Panc1 (cell line): ENCODE data around the gene P2RY2. TPM values are rescaled to one million over a fixed set of nuclear protein-coding genes. Genes with fewer than 3 reads are reported as not detected.
"Not testable (repeated sequence)": the region's sequence is repeated elsewhere in the genome, so short reads cannot be mapped to it uniquely, and the experiment has no call there.

Experiments
- ATAC-seq: fragments of 200-7000 bp; cut with Tn5 transposase; 2 replicates; pipeline ENCODE4 v1.9.1; 2020; ENCODE audit warnings: mild to moderate bottlenecking, moderate library complexity
- BruUV-seq: library from RNA; stranded (reverse); fragments of 400-500 nt; replicated peaks from 2 replicates; lab custom pipeline; 2021; lab: Mats Ljungman, UMichigan
- CTCF ChIA-PET: fragments of 300-600 bp; sonication (Branson Sonifier 250); formaldehyde crosslinking; loops from one replicate; lab custom pipeline; 2022; ENCODE audit warnings: antibody characterized with exemption; lab: Charles Lee
- POLR2A ChIA-PET: fragments of 300-600 bp; sonication (Branson Sonifier 250); formaldehyde crosslinking; loops from one replicate; lab custom pipeline; 2022; ENCODE audit warnings: antibody characterized with exemption; lab: Charles Lee
- DNase-seq: peaks from one replicate; pipeline ENCODE4 v3.0.0-alpha.2; 2010; ENCODE audit warnings: low read depth, low spot score
- H3K27ac ChIP-seq: 2 replicates; pipeline ENCODE4 v1.5.1; 2011; ENCODE audit warnings: mild to moderate bottlenecking, low read length, inconsistent platforms
- H3K27me3 ChIP-seq: fragments of 200-500 bp; sonication (Bioruptor generic); 2 replicates; pipeline ENCODE4 v1.6.0; 2014; ENCODE audit warnings: low read length, inconsistent platforms; ENCODE audit not compliant: control insufficient read depth, insufficient read depth
- H3K36me3 ChIP-seq: fragments of 200-500 bp; sonication (Bioruptor generic); 2 replicates; pipeline ENCODE4 v1.5.1; 2014; ENCODE audit warnings: inconsistent platforms, mild to moderate bottlenecking, low read length, moderate library complexity; ENCODE audit not compliant: control insufficient read depth, insufficient read depth
- H3K4me1 ChIP-seq: 2 replicates; pipeline ENCODE4 v1.5.1; 2011; ENCODE audit warnings: inconsistent platforms, mild to moderate bottlenecking, low read length, moderate library complexity; ENCODE audit not compliant: control insufficient read depth, insufficient read depth
- H3K4me3 ChIP-seq, 2 experiments: 2 replicates each; pipeline ENCODE4 v1.5.1; 2011 to 2012; ENCODE audit warnings: low read depth in 2 of 2, low read length in 2 of 2, mild to moderate bottlenecking in 2 of 2, inconsistent platforms in 1 of 2, moderate library complexity in 1 of 2
- H3K9me3 ChIP-seq: fragments of 200-500 bp; sonication (Bioruptor generic); 2 replicates; pipeline ENCODE4 v1.5.1; 2014; ENCODE audit warnings: low read depth, mild to moderate bottlenecking, inconsistent platforms, low read length, moderate library complexity; ENCODE audit not compliant: control insufficient read depth, insufficient read depth
- POLR2AphosphoS5 ChIP-seq: IDR thresholded peaks from 2 replicates; pipeline ENCODE4 v1.6.1; 2012; ENCODE audit warnings: mild to moderate bottlenecking, low read depth, low read length, moderate library complexity
- REST ChIP-seq, 2 experiments: IDR thresholded peaks; 2 replicates each; pipeline ENCODE4 v1.6.1; 2011 to 2012; ENCODE audit warnings: low read depth in 2 of 2, control low read depth in 1 of 2, low read length in 1 of 2, mild to moderate bottlenecking in 1 of 2, moderate library complexity in 1 of 2; ENCODE audit not compliant: insufficient read depth in 1 of 2
- SIN3A ChIP-seq: IDR thresholded peaks from 2 replicates; pipeline ENCODE4 v1.6.1; 2012; ENCODE audit warnings: low read depth, mild to moderate bottlenecking, low read length, moderate library complexity, borderline replicate concordance; ENCODE audit not compliant: insufficient read depth
- TCF7L2 ChIP-seq: IDR thresholded peaks from 2 replicates; pipeline ENCODE4 v1.6.1; 2011; ENCODE audit warnings: mild to moderate bottlenecking, low read depth, low read length, inconsistent platforms
- in situ Hi-C: cut with HindIII; loops from 2 replicates; pipeline ENCODE4 v1.10.0; 2016; ENCODE audit warnings: low sequenced_read_pairs, low pct_unique_long_range_greater_than_20kb
- intact Hi-C: fragments of 100-400 bp; cut with micrococcal nuclease; formaldehyde crosslinking; loops from one replicate; pipeline ENCODE4 v1.10.0; 2022; ENCODE audit not compliant: unreplicated experiment
- total RNA-seq: library from RNA; stranded (reverse); gene quantifications from one replicate; pipeline ENCODE4 v1.2.1, GENCODE V29; 2021; ENCODE audit not compliant: unreplicated experiment
- TF ChIP-seq, protein P1 (sequence below): fragments of 450-650 bp; IDR thresholded peaks from 2 replicates; pipeline ENCODE4 v1.5.1; 2017; ENCODE audit warnings: mild to moderate bottlenecking

P2RY2 gene
- total RNA-seq, 1 experiment from 2014 or later: 2.4 TPM

GRCh38 chr11:73273222-73273895, 55.3 kb downstream of the P2RY2 start:
- no peak for TF ChIP-seq SIN3A
- no peak for TF ChIP-seq POLR2AphosphoS5
- TF ChIP-seq, protein P1, sequence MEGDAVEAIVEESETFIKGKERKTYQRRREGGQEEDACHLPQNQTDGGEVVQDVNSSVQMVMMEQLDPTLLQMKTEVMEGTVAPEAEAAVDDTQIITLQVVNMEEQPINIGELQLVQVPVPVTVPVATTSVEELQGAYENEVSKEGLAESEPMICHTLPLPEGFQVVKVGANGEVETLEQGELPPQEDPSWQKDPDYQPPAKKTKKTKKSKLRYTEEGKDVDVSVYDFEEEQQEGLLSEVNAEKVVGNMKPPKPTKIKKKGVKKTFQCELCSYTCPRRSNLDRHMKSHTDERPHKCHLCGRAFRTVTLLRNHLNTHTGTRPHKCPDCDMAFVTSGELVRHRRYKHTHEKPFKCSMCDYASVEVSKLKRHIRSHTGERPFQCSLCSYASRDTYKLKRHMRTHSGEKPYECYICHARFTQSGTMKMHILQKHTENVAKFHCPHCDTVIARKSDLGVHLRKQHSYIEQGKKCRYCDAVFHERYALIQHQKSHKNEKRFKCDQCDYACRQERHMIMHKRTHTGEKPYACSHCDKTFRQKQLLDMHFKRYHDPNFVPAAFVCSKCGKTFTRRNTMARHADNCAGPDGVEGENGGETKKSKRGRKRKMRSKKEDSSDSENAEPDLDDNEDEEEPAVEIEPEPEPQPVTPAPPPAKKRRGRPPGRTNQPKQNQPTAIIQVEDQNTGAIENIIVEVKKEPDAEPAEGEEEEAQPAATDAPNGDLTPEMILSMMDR: no peak
- no peak for TF ChIP-seq REST (IDR thresholded peaks at IDR 0.05; ENCODE audit: insufficient read depth in 1 of 2, low read depth in 2 of 2, low read length in 1 of 2)
- no peak for TF ChIP-seq TCF7L2
- in situ Hi-C loops: no loop called here
- H3K27ac ChIP-seq: 0 out of 2 replicates have a peak overlapping the region, but pooled peaks have one; percentile 2
- ATAC-seq (no peak), DNase-seq (no peak)
- intact Hi-C loops: no loop called here
- BruUV-seq: no TSS peak
- no peaks in the 10 kb centered on the region for H3K27me3 ChIP-seq
- peaks cover 15% of the 10 kb centered on the region for H3K4me1 ChIP-seq
- no peaks in the 10 kb centered on the region for H3K9me3 ChIP-seq
- ChIA-PET CTCF (interaction anchor here (0.6 to 1.4 kb wide), 3 partner anchors 16 to 141 kb away, joined by 3 to 7 read pairs (median 7); no protein-coding TSS in a partner anchor), POLR2A (interaction anchor here (0.5 kb wide), 1 partner anchor 25 kb away, joined by 3 read pairs; no protein-coding TSS in a partner anchor)
- no peaks in the 10 kb centered on the region for H3K36me3 ChIP-seq
- H3K4me3 ChIP-seq: no peak overlapping the region

GRCh38 chr11:73274191-73274590, 56.1 kb downstream of the P2RY2 start:
- DNase-seq, in situ Hi-C loops, H3K9me3 ChIP-seq, intact Hi-C loops, H3K27me3 ChIP-seq, BruUV-seq, H3K4me3 ChIP-seq, H3K36me3 ChIP-seq, H3K27ac ChIP-seq, ATAC-seq: not testable (repeated sequence)
- ChIA-PET CTCF (interaction anchor here (0.6 kb wide), 1 partner anchor 18 kb away, joined by 3 read pairs; no protein-coding TSS in a partner anchor), POLR2A (interaction anchor here (0.5 kb wide), 1 partner anchor 25 kb away, joined by 3 read pairs; no protein-coding TSS in a partner anchor)
- H3K4me1 ChIP-seq: peaks cover 15% of the 10 kb centered on the region
